Dermis blood vessel endothelial cell (primary cell): Measurements from ENCODE around the gene LAMTOR3. TPM values are rescaled to one million over a fixed set of nuclear protein-coding genes. Genes with fewer than 3 reads are reported as not detected.
A peak's percentile ranks its signal among the peaks of the same experiment; 100 is the strongest.

ENCODE experiments used
- DNase-seq: peaks from one replicate; pipeline ENCODE4 v3.0.0; 2010
- total RNA-seq: library from RNA; depleted of rRNA; stranded (reverse); fragments of >200 nt; gene quantifications from 2 replicates; pipeline ENCODE4 v1.2.3, GENCODE V29; 2014

The LAMTOR3 gene
- 41.2 and 43.0 TPM in 2 replicates for total RNA-seq

- DNase-seq: peak; percentile 92
Measured at GRCh38 chr4:99894161-99894997, at the start of gene LAMTOR3. TSS of gene LAMTOR3 (minus strand) at chr4:99894427. CDS start at chr4:99893963, 464 bp downstream.

DNA sequence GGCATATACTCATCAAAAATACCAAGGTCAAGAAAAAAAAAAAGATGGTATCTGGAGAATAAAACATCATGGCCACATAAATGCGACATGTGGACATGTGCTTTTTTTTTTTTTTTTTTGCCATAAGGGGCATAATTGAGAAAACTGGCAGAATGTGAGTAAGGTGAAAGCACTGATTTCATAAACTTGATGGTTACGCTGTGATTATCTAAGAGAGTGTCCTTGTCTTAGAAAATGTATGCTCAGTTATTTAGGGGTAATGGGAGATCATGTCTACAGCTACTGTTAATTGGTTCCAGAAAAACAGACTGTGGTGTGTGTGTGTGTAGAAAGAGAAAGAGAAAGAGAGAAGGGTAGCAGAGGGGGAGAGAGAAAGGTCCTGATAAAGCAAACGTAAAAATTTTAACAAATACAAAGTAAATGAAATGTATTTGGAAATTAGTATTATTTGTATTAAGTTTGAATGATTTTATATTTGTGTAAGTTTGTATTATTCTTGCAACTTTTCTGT, 44.1 kb upstream of the LAMTOR3 start:
- no peak for DNase-seq

- DNase-seq: no peak
Measured at GRCh38 chr4:99934891-99935290, 40.7 kb upstream of the LAMTOR3 start.

DNA sequence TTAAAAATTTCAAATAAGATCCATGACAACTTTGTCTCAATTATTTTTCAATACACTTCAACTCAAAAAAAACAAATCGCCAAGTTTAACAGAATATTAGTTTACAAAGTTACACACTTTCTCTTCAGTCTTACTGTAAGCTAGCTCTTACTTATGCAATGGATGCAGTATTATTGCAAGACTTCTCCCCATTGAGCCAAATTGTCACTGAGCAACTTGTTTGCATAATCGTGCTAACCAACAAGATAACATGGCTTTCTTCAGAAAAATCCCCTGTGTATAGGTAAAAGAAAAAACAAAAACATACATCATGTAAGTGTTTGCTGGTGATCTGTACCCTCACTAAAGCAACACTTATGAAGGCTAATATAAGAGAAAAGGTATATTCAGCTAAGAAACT, 33.3 kb upstream of the LAMTOR3 start:
- no peak for DNase-seq

- DNase-seq: no peak
Measured at GRCh38 chr4:99921174-99921573, 26.9 kb upstream of the LAMTOR3 start.

- no peak for DNase-seq
Measured at GRCh38 chr4:99918656-99919055, 24.4 kb upstream of the LAMTOR3 start.

GRCh38 chr4:99917575-99917974, 23.3 kb upstream of the LAMTOR3 start:
- DNase-seq: no peak

DNA sequence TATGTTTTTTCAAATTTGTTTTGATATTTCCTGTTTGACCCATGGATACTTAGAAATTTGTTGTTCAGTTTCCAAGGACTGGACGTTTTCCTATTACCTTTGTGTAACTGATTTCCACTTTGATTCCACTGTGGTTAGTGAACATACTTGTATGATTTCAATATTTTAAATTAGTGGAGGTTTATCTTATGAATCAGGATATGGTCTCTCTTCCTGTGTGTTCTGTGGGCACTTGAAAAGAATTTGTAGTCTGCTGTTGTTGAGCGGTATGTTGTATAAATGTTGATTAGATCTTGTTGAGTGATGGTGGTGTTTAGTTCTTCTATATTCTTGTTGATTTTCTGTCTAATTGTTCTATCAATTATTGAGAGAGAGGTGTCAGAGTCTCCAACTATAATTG, 21.2 kb upstream of the LAMTOR3 start:
- no peak for DNase-seq

DNA sequence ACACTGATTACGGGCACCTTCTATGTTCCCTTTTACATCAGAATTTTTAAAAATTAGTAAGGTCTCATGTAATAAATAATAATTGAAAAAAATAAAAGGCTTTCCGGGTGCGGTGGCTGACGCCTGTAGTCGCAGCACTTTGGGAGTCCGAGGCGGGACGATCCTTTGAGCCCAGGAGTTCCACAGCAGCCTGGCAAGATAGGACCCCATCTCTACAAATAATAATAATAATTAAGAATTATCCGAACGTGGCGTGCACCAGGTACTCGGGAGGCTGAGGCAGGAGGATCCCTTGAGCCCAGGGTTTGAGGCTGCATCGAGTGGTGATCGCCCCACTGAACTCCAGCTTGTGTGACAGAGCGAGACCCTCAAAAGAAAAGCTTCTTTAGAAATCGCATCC, 771 bp upstream of the LAMTOR3 start:
- no peak for DNase-seq

- DNase-seq: no peak
Measured at GRCh38 chr4:99893839-99894160, 427 bp downstream of the LAMTOR3 start.

DNA sequence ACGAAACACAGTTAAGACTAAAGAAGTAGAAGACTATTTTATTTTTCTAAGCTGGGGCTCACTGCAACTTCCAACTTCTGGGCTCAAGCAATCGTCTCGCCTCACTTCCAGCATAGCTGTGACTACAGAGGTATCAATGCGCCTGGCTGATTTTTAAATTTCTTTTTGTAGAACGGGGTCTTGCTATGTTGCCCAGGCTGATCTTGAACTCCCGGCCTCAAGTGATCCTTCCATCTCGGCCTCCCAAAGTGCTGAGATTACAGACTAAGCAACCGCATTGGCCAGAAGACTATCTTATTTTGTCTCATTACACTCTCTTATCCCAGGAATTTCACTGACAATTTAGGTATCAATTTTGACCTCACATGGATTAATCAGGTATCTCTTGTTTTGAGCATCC, 1.2 kb downstream of the LAMTOR3 start:
- DNase-seq: no peak

- DNase-seq: no peak
Measured at GRCh38 chr4:99891351-99891750, 2.9 kb downstream of the LAMTOR3 start.

GRCh38 chr4:99887837-99888236, 6.4 kb downstream of the LAMTOR3 start:
- no peak for DNase-seq

DNA sequence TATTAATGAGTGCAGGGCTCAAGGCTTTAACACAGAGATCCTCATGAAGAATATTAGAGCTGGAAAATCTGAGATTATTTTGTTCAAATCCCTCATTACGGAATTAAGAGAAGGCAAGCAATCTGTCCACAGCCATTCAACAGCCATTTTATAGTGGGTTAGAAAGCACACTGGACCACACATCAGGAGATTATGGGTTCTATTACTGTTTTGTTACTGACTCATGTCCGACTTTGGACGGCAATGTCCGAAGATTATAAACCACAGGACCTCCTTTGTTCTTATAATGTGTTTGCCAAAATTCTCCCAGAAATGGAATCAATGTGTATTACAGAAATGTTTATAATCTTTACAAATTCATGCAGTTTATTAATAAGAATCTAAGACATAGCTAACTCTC, 8.1 kb downstream of the LAMTOR3 start:
- peak; percentile 9 for DNase-seq

DNA sequence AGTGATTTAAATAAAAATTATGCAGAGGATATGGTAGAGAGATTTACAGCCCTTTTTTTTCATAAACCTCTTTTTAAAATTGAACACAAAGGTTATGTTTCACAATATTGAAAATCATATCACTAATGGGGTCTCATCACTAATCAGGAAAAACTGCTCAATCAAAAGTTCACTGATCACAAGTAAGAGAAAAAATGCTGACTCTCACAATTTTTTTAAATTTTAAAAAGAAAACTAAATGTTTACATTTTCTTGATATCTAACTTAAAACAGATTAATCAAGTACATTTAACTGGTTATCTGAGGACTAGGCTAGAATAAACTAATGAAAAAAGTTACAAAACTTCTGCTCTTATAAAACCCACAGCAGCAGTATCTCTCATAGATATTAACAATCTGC, 8.5 kb downstream of the LAMTOR3 start:
- no peak for DNase-seq

- peak; percentile 53 for DNase-seq
Measured at GRCh38 chr4:99885063-99885664, 9.1 kb downstream of the LAMTOR3 start.

DNA sequence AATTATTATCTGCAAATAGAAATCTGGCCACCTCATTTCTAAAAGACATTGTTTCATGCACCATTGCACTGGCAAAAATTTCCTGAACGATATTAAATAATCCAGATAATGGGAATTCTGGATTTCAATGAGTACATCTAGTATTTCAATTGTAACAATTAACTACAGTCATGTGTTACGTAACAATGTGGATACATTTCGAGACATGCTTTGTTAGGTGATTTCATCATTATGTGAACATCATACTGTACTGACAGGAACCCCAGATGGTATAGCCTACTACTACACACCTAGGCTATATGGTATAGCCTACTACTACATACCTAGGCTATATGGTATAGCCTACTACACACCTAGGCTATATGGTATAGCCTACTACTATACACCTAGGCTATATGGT, 14.8 kb downstream of the LAMTOR3 start:
- DNase-seq: no peak

DNA sequence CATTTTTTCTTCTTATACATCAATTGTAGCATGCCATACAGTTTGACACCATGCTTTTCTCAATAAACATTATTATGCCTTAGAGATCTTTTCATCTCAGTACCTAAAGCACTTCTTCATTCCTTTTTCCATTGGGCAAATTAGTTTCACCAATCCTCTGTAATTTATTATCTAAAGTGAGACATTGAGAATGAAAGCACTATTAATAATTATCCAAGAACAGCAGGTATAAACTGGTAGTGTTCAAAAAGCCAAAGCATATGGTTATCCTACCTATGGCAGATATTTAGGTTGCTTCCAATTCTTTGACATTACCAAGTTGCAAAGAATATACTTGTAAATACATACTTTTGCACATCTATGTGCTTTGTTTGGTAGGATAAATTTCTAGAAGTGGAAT, 15.6 kb downstream of the LAMTOR3 start:
- DNase-seq: no peak

GRCh38 chr4:99876946-99877345, 17.3 kb downstream of the LAMTOR3 start:
- no peak for DNase-seq

DNA sequence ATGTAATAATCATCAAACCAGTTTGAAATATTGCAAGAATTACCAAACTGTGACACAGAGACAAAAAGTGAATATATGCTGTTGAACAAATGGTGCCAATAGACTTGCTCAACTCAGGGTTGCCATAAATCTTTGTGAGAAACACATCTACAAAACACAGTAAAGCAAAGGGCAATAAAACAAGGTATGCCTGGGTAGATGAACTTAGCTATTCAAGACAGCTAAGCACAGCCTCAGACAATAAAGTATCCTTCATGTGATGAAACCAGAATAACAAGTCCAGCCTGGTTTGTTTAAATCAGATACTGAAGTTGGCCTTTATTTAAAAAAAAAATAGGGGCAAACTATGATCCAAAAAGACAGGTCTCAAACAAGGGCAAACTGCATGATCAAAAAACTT, 19.2 kb downstream of the LAMTOR3 start:
- no peak for DNase-seq

DNA sequence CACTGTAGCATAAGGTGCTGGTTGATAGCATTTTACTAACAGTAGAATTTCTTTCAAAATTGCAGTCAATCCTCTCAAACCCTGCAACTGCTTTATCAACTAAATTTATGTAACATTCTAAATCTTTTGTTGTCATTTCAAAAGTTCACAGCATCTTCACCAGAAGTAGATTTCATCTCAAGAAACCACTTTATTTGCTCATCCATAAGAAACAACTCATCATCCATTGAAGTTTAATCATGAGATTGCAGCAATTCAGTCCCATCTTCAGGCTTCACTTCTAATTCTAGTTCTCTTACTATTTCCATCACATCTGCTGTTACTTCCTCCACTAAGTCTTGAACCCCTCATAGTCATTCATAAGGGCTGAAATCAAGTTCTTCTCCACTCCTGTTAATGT, 21.7 kb downstream of the LAMTOR3 start:
- no peak for DNase-seq

GRCh38 chr4:99868126-99868596, 26.1 kb downstream of the LAMTOR3 start:
- DNase-seq: peak; percentile 3

DNA sequence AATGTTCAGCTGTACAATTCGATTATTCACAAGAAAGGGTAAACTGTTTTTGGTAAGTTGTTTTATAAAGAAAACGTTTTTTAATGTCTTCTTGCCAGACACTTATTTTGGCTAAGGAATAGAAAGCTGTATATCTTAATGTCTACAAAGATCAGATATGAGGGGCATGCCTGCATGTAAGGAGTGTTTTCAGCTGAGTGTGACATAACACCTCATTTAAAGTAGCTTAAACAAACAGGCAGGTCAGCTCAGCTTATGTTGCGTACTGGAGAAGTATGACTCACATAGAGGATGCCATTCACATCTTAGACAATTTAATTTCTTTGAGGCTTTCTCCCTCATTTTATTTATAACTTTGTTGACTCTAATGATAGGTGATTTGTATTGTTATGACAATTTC, 30.4 kb downstream of the LAMTOR3 start:
- DNase-seq: peak; percentile 17
